Measurements from ENCODE around the gene PRICKLE4.
A peak's percentile ranks its signal among the peaks of the same experiment; 100 is the strongest.

The PRICKLE4 gene

GRCh38 chr6:41836660-41837052, 56.1 kb downstream of the PRICKLE4 start:
- peak; percentile 48 for DNase-seq (ENCODE audit: low read depth)
- no peak for TF ChIP-seq CTCF (conservative IDR thresholded peaks at IDR 0.05; ENCODE audit: control insufficient read depth, insufficient read depth, low read depth, low read length)
- no peak overlapping the region for H3K4me3 ChIP-seq (ENCODE audit: control insufficient read depth, low read depth, low read length)

All from fibroblast of mammary gland (primary cell).